ENCODE measurements around the gene HPCAL1.
A peak's percentile ranks its signal among the peaks of the same experiment; 100 is the strongest.

Gene HPCAL1

GRCh38 chr2:10303181-10303693 is 533 bp downstream of the HPCAL1 start:
- peak in 1 of 2 experiments; percentile 12 for DNase-seq (ENCODE audit: low read depth in 2 of 2)

- DNase-seq (ENCODE audit: low read depth in 2 of 2), result peak in 1 of 2 experiments; percentile 26
These were observed 1.1 kb downstream of the HPCAL1 start for GRCh38 chr2:10303694-10304378.

- DNase-seq (ENCODE audit: low read depth in 2 of 2), result no peak
These were observed 2.0 kb downstream of the HPCAL1 start for GRCh38 chr2:10304458-10305253.

- peak in 1 of 2 experiments; percentile 38 for DNase-seq (ENCODE audit: low read depth in 2 of 2)
These were observed 2.5 kb downstream of the HPCAL1 start for GRCh38 chr2:10305254-10305635.

GRCh38 chr2:10305715-10306114 is 3.0 kb downstream of the HPCAL1 start:
- DNase-seq (ENCODE audit: low read depth in 2 of 2), result peak in 1 of 2 experiments; percentile 24

- DNase-seq (ENCODE audit: low read depth in 2 of 2), result no peak
These were observed 4.3 kb downstream of the HPCAL1 start for GRCh38 chr2:10306901-10307463.

GRCh38 chr2:10307561-10308156 is 5.0 kb downstream of the HPCAL1 start:
- no peak for DNase-seq (ENCODE audit: low read depth in 2 of 2)

- no peak for DNase-seq (ENCODE audit: low read depth in 2 of 2)
These were observed 6.2 kb downstream of the HPCAL1 start for GRCh38 chr2:10308866-10309265.

- DNase-seq (ENCODE audit: low read depth in 2 of 2), result no peak
These were observed 6.6 kb downstream of the HPCAL1 start for GRCh38 chr2:10309286-10309685.

- DNase-seq (ENCODE audit: low read depth in 2 of 2), result no peak
These were observed 7.7 kb downstream of the HPCAL1 start for GRCh38 chr2:10310309-10310888.

- DNase-seq (ENCODE audit: low read depth in 2 of 2), result no peak
These were observed 9.0 kb downstream of the HPCAL1 start for GRCh38 chr2:10311736-10312135.

- DNase-seq (ENCODE audit: low read depth in 2 of 2), result no peak
These were observed 9.8 kb downstream of the HPCAL1 start for GRCh38 chr2:10312437-10312957.

GRCh38 chr2:10316336-10316735 is 13.6 kb downstream of the HPCAL1 start:
- no peak for DNase-seq (ENCODE audit: low read depth in 2 of 2)

GRCh38 chr2:10316860-10317259 is 14.2 kb downstream of the HPCAL1 start:
- DNase-seq (ENCODE audit: low read depth in 2 of 2), result no peak

GRCh38 chr2:10317646-10318045 is 14.9 kb downstream of the HPCAL1 start:
- no peak for DNase-seq (ENCODE audit: low read depth in 2 of 2)

- no peak for DNase-seq (ENCODE audit: low read depth in 2 of 2)
These were observed 15.6 kb downstream of the HPCAL1 start for GRCh38 chr2:10318345-10318744.

GRCh38 chr2:10319892-10320574 is 17.3 kb downstream of the HPCAL1 start:
- DNase-seq (ENCODE audit: low read depth in 2 of 2), result no peak

GRCh38 chr2:10320575-10320931 is 17.8 kb downstream of the HPCAL1 start:
- no peak for DNase-seq (ENCODE audit: low read depth in 2 of 2)

- DNase-seq (ENCODE audit: low read depth in 2 of 2), result no peak
These were observed 18.2 kb downstream of the HPCAL1 start for GRCh38 chr2:10320933-10321332.

- no peak for DNase-seq (ENCODE audit: low read depth in 2 of 2)
These were observed 18.9 kb downstream of the HPCAL1 start for GRCh38 chr2:10321622-10322021.

- no peak for DNase-seq (ENCODE audit: low read depth in 2 of 2)
These were observed 19.8 kb downstream of the HPCAL1 start for GRCh38 chr2:10322481-10322880.
